Measurements from ENCODE around the gene CHTOP. TPM values are rescaled to one million over a fixed set of nuclear protein-coding genes. Genes with fewer than 3 reads are reported as not detected.
A peak's percentile ranks its signal among the peaks of the same experiment; 100 is the strongest.
"Not testable (repeated sequence)": the region's sequence is repeated elsewhere in the genome, so short reads cannot be mapped to it uniquely, and the experiment has no call there.

Gene CHTOP
- total and polyA plus RNA-seq, 3 donors from 2014 or later, result 86.1 to 101 (median 87.8) TPM

- intact Hi-C loops (cut with DNase I; ENCODE audit: low total_unique reads), result no loop called here
These were observed 5.4 kb downstream of the CHTOP start for GRCh38 chr1:153639280-153639679.

GRCh38 chr1:153640213-153640612 lies 6.3 kb downstream of the CHTOP start:
- peaks cover 20% of the 10 kb centered on the region for H3K4me1 ChIP-seq

More at GRCh38 chr1:153639280-153639679, 5.4 kb downstream of the CHTOP start:
- DNase-seq, result no peak
- H3K4me3 ChIP-seq, result no peak overlapping the region
- H3K9me3 ChIP-seq, result no peaks in the 10 kb centered on the region
- H3K27ac ChIP-seq, result no peak overlapping the region
- TF ChIP-seq CTCF (IDR thresholded peaks at IDR 0.05) (no peak), POLR2A (IDR thresholded peaks at IDR 0.05) (no peak)
- no peaks in the 10 kb centered on the region for H3K36me3 ChIP-seq (ENCODE audit: low read depth, missing control alignments)
- no peaks in the 10 kb centered on the region for H3K27me3 ChIP-seq
- peaks cover 18% of the 10 kb centered on the region for H3K4me1 ChIP-seq
- WGBS, 2 donors, result 87 to 96% methylated on average over 3 of the region's 3 CpGs

GRCh38 chr1:153640861-153641260 lies 7.0 kb downstream of the CHTOP start:
- WGBS, 2 donors, result 70 to 72% methylated on average over 6 of the region's 6 CpGs
- H3K27me3 ChIP-seq, result no peaks in the 10 kb centered on the region
- H3K4me3 ChIP-seq, result no peak overlapping the region
- peaks cover 17% of the 10 kb centered on the region for H3K4me1 ChIP-seq
- TF ChIP-seq CTCF (IDR thresholded peaks at IDR 0.05) (no peak), POLR2A (IDR thresholded peaks at IDR 0.05) (no peak)
- DNase-seq, result no peak
- H3K9me3 ChIP-seq, result no peaks in the 10 kb centered on the region
- no peaks in the 10 kb centered on the region for H3K36me3 ChIP-seq (ENCODE audit: low read depth, missing control alignments)
- intact Hi-C loops (cut with DNase I; ENCODE audit: low total_unique reads), result no loop called here
- H3K27ac ChIP-seq, result no peak overlapping the region

More at GRCh38 chr1:153640213-153640612, 6.3 kb downstream of the CHTOP start:
- DNase-seq; H3K36me3 ChIP-seq (ENCODE audit: low read depth, missing control alignments); H3K27me3 ChIP-seq; H3K4me3 ChIP-seq; intact Hi-C loops (cut with DNase I; ENCODE audit: low total_unique reads); H3K9me3 ChIP-seq; H3K27ac ChIP-seq: not testable (repeated sequence)
- 92 to 96% methylated on average over 5 of the region's 5 CpGs for WGBS, 2 donors

- no peak for TF ChIP-seq CTCF (IDR thresholded peaks at IDR 0.05)
- no peak for TF ChIP-seq POLR2A (IDR thresholded peaks at IDR 0.05)
These were observed 8.3 kb downstream of the CHTOP start for GRCh38 chr1:153642161-153642560.

GRCh38 chr1:153643100-153643499 lies 9.2 kb downstream of the CHTOP start:
- intact Hi-C loops (cut with DNase I; ENCODE audit: low total_unique reads), result no loop called here
- peak overlapping the region; percentile 73 for H3K27ac ChIP-seq
- peaks cover 17% of the 10 kb centered on the region for H3K4me1 ChIP-seq
- no peaks in the 10 kb centered on the region for H3K27me3 ChIP-seq
- no peak for DNase-seq
- no peak overlapping the region for H3K4me3 ChIP-seq
- TF ChIP-seq POLR2A (IDR thresholded peaks at IDR 0.05), result no peak
- TF ChIP-seq CTCF (IDR thresholded peaks at IDR 0.05), result no peak
- H3K36me3 ChIP-seq (ENCODE audit: low read depth, missing control alignments), result no peaks in the 10 kb centered on the region
- H3K9me3 ChIP-seq, result no peaks in the 10 kb centered on the region
- WGBS, 2 donors, result 89 to 92% methylated on average over 11 of the region's 11 CpGs

More at GRCh38 chr1:153642161-153642560, 8.3 kb downstream of the CHTOP start:
- no peaks in the 10 kb centered on the region for H3K27me3 ChIP-seq
- H3K27ac ChIP-seq, result no peak overlapping the region
- H3K4me3 ChIP-seq, result no peak overlapping the region
- H3K4me1 ChIP-seq, result peaks cover 17% of the 10 kb centered on the region
- intact Hi-C loops (cut with DNase I; ENCODE audit: low total_unique reads), result no loop called here
- no peaks in the 10 kb centered on the region for H3K36me3 ChIP-seq (ENCODE audit: low read depth, missing control alignments)
- H3K9me3 ChIP-seq, result no peaks in the 10 kb centered on the region
- no peak for DNase-seq
- WGBS, 2 donors, result 80 to 81% methylated on average over 11 of the region's 11 CpGs
